PC-3 (cell line): ENCODE data around the gene TBCCD1. TPM values are rescaled to one million over a fixed set of nuclear protein-coding genes. Genes with fewer than 3 reads are reported as not detected.

Source experiments
- ATAC-seq: fragments of 200-7000 bp; cut with Tn5 transposase; 2 replicates; pipeline ENCODE4 v1.9.1; 2020; ENCODE audit warnings: mild to moderate bottlenecking, moderate library complexity
- BruUV-seq: library from RNA; stranded (reverse); fragments of 400-500 nt; replicated peaks from 2 replicates; lab custom pipeline; 2021; lab: Mats Ljungman, UMichigan
- CTCF ChIA-PET: fragments of 300-600 bp; sonication (Branson Sonifier 250); formaldehyde crosslinking; loops from one replicate; lab custom pipeline; 2022; ENCODE audit warnings: antibody characterized with exemption; lab: Charles Lee
- POLR2A ChIA-PET: fragments of 300-600 bp; sonication (Branson Sonifier 250); formaldehyde crosslinking; loops from one replicate; lab custom pipeline; 2022; ENCODE audit warnings: antibody characterized with exemption; ENCODE audit not compliant: unreplicated experiment; lab: Charles Lee
- DNase-seq: peaks from one replicate; pipeline ENCODE4 v3.0.0-alpha.2; 2015
- H2AFZ ChIP-seq: fragments of 300-600 bp; sonication (generic); 2 replicates; pipeline ENCODE4 v1.6.0; 2016; ENCODE audit warnings: antibody characterized with exemption, low read length
- H3F3A ChIP-seq: fragments of 300-600 bp; sonication (generic); one replicate; pipeline ENCODE4 v1.6.0; 2017; ENCODE audit warnings: antibody characterized with exemption, low read length, control low read depth, mild to moderate bottlenecking; ENCODE audit not compliant: unreplicated experiment
- H3K27ac ChIP-seq: fragments of 300-600 bp; sonication (generic); 2 replicates; pipeline ENCODE4 v1.5.1; 2016; ENCODE audit warnings: mild to moderate bottlenecking, low read length
- H3K27me3 ChIP-seq: fragments of 300-600 bp; sonication (generic); 2 replicates; pipeline ENCODE4 v1.6.1; 2016; ENCODE audit warnings: low read length, mixed read lengths
- H3K36me3 ChIP-seq: fragments of 300-600 bp; sonication (generic); 2 replicates; pipeline ENCODE4 v1.6.1; 2016; ENCODE audit warnings: low read depth, mixed run types, low read length, mixed read lengths
- H3K4me1 ChIP-seq: fragments of 300-600 bp; sonication (generic); 2 replicates; pipeline ENCODE4 v1.5.1; 2016; ENCODE audit warnings: low read length; ENCODE audit not compliant: insufficient read depth
- H3K4me2 ChIP-seq: fragments of 300-600 bp; sonication (generic); 2 replicates; pipeline ENCODE4 v1.6.0; 2016; ENCODE audit warnings: low read length
- H3K4me3 ChIP-seq: fragments of 300-600 bp; sonication (generic); 2 replicates; pipeline ENCODE4 v1.5.1; 2016; ENCODE audit warnings: mild to moderate bottlenecking, low read length, mixed read lengths
- H3K79me2 ChIP-seq: fragments of 300-600 bp; sonication (generic); 2 replicates; pipeline ENCODE4 v1.6.1; 2017; ENCODE audit warnings: low read length, mixed read lengths
- H3K9ac ChIP-seq: fragments of 300-600 bp; sonication (generic); 2 replicates; pipeline ENCODE4 v1.6.0; 2016; ENCODE audit warnings: mild to moderate bottlenecking, low read length
- H3K9me2 ChIP-seq: fragments of 300-600 bp; sonication (generic); replicated peaks from 2 replicates; pipeline ENCODE4 v1.6.1; 2016; ENCODE audit warnings: mixed run types, low read length, mixed read lengths
- H3K9me3 ChIP-seq: fragments of 300-600 bp; sonication (generic); 2 replicates; pipeline ENCODE4 v1.6.1; 2016; ENCODE audit warnings: low read length, mixed read lengths
- H4K20me1 ChIP-seq: fragments of 300-600 bp; sonication (generic); 2 replicates; pipeline ENCODE4 v1.6.1; 2016; ENCODE audit warnings: low read length, mixed read lengths
- EZH2 ChIP-seq: fragments of 300-600 bp; sonication (generic); IDR thresholded peaks from one replicate; pipeline ENCODE4 v1.6.1; 2017; ENCODE audit warnings: antibody characterized with exemption, mild to moderate bottlenecking, low read length; ENCODE audit not compliant: unreplicated experiment
- EZH2phosphoT487 ChIP-seq: fragments of 300-600 bp; sonication (generic); IDR thresholded peaks from 2 replicates; pipeline ENCODE4 v1.6.1; 2018; ENCODE audit warnings: mild to moderate bottlenecking, antibody characterized with exemption, low read length, borderline replicate concordance
- intact Hi-C: fragments of 100-400 bp; cut with micrococcal nuclease; formaldehyde crosslinking; loops from 2 replicates; pipeline ENCODE4 v1.9.0; 2023
- total RNA-seq: library from RNA; depleted of rRNA; stranded (reverse); fragments of >200 nt; gene quantifications from 2 replicates; pipeline ENCODE4 v1.2.3, GENCODE V29; 2014
- TF ChIP-seq, protein P1 (sequence below): fragments of 300-600 bp; sonication (generic); conservative IDR thresholded peaks from 2 replicates; pipeline ENCODE4 v1.5.1; 2017; ENCODE audit warnings: antibody characterized with exemption, low read depth, mild to moderate bottlenecking, low read length

The TBCCD1 gene
- total RNA-seq, 1 experiment from 2014 or later, result 17.0 TPM

DNA sequence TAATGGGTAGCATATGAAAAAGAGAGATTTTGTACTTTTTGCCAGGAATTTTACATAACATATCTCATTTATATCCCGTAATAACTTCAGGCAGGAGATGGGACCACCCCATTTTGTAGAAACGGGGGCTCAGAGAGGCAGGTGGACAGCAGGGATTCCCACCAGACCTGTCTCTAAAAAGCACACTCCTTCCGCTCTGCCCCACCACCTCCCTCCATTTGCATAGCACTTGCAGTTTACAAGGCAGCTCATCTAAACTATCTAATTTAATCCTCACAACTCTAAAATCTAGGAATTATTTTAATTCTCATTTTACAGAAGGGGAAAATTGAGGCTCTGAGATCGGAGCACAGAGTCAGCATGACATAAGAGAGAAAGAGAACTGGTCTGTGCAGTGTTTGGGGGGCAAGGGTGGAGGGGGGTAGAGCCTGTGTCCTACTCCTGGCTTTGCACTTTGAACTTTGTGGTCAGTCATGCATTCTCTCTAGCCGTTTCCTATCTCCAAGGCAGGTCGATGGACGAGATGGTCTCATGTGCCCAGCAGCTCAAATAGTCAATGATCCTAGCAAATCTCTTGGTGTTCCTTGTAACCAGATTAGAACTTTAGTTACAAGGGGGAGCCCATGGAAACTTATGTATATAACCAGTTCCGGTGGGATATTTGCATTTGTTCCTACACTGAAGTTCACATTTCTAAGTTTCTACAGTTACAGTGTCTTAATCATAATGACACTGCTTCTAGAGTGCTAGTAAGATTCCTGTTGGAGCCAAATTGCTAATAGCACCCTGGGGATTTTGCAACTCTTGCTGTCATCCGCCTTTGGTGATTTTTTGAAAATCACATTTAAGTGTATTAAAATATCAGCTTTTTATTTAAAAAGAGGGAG lies 41.5 kb downstream of the TBCCD1 start:
- no peak overlapping the region for H2AFZ ChIP-seq
- ChIA-PET CTCF (no interaction called here), POLR2A (no interaction called here)
- H3K4me3 ChIP-seq, result no peak overlapping the region
- no peak overlapping the region for H3K9ac ChIP-seq
- ATAC-seq (no peak), DNase-seq (no peak)
- H3K4me1 ChIP-seq, result no peaks in the 10 kb centered on the region
- intact Hi-C loops, result no loop called here
- BruUV-seq, result no TSS peak
- H3K27me3 ChIP-seq, result no peaks in the 10 kb centered on the region; the same call in none of the 2 replicates
- no peak for TF ChIP-seq EZH2
- TF ChIP-seq, protein P1, sequence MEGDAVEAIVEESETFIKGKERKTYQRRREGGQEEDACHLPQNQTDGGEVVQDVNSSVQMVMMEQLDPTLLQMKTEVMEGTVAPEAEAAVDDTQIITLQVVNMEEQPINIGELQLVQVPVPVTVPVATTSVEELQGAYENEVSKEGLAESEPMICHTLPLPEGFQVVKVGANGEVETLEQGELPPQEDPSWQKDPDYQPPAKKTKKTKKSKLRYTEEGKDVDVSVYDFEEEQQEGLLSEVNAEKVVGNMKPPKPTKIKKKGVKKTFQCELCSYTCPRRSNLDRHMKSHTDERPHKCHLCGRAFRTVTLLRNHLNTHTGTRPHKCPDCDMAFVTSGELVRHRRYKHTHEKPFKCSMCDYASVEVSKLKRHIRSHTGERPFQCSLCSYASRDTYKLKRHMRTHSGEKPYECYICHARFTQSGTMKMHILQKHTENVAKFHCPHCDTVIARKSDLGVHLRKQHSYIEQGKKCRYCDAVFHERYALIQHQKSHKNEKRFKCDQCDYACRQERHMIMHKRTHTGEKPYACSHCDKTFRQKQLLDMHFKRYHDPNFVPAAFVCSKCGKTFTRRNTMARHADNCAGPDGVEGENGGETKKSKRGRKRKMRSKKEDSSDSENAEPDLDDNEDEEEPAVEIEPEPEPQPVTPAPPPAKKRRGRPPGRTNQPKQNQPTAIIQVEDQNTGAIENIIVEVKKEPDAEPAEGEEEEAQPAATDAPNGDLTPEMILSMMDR, result no peak
- no peak for TF ChIP-seq EZH2phosphoT487
- H3K4me2 ChIP-seq, result no peak overlapping the region
- no peaks in the 10 kb centered on the region for H3K9me2 ChIP-seq
- H3K9me3 ChIP-seq, result no peaks in the 10 kb centered on the region
- no peak overlapping the region for H3K27ac ChIP-seq
- H3F3A ChIP-seq, result no peaks in the 10 kb centered on the region
- H3K36me3 ChIP-seq, result no peaks in the 10 kb centered on the region
- H3K79me2 ChIP-seq, result no peaks in the 10 kb centered on the region
- no peaks in the 10 kb centered on the region for H4K20me1 ChIP-seq

DNA sequence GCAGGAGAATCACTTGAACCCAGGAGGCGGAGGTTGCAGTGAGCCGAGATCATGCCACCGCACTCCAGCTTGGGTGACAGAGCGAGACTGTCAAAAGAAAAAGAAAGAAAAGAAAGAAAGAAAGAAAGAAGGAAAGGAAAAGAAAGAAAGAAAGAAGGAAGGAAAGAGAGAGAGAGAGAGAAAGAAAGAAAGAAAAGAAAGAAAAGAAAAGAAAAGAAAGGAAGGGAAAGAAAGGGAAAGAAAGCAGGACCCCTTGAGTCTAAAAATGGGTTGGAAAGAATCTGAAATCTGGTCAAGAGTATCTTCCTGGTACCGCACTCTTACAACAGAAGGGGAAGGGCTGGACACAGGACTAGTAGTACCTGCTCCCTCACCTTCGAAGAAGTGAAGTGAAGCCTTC lies 42.5 kb downstream of the TBCCD1 start:
- no TSS peak for BruUV-seq
- H3K36me3 ChIP-seq, result no peaks in the 10 kb centered on the region
- H3K4me1 ChIP-seq, result no peaks in the 10 kb centered on the region
- H3F3A ChIP-seq, result no peaks in the 10 kb centered on the region
- no peak overlapping the region for H3K4me3 ChIP-seq
- H4K20me1 ChIP-seq, result no peaks in the 10 kb centered on the region
- no peak for ATAC-seq
- intact Hi-C loops, result no loop called here
- H3K9me3 ChIP-seq, result no peaks in the 10 kb centered on the region
- DNase-seq, result no peak
- H3K4me2 ChIP-seq, result no peak overlapping the region
- no peaks in the 10 kb centered on the region for H3K9me2 ChIP-seq
- no peak overlapping the region for H3K27ac ChIP-seq
- TF ChIP-seq EZH2 (no peak), EZH2phosphoT487 (no peak)
- TF ChIP-seq, protein P1, result no peak
- H3K9ac ChIP-seq, result no peak overlapping the region
- POLR2A ChIA-PET, result no interaction called here
- H3K79me2 ChIP-seq, result no peaks in the 10 kb centered on the region
- no peak overlapping the region for H2AFZ ChIP-seq
- CTCF ChIA-PET, result interaction anchor here (0.7 kb wide), 1 partner anchor 16 kb away, joined by 18 read pairs; no protein-coding TSS in a partner anchor
- no peaks in the 10 kb centered on the region; the same call in none of the 2 replicates for H3K27me3 ChIP-seq

- Histone ChIP-seq H3K27me3 (no peaks in the 10 kb centered on the region; the same call in none of the 2 replicates), H3F3A (no peaks in the 10 kb centered on the region), H2AFZ (no peak overlapping the region), H3K79me2 (no peaks in the 10 kb centered on the region), H3K4me2 (no peak overlapping the region), H3K27ac (no peak overlapping the region), H4K20me1 (no peaks in the 10 kb centered on the region), H3K4me3 (no peak overlapping the region), H3K4me1 (no peaks in the 10 kb centered on the region), H3K9ac (no peak overlapping the region), H3K36me3 (no peaks in the 10 kb centered on the region), H3K9me3 (no peaks in the 10 kb centered on the region), H3K9me2 (no peaks in the 10 kb centered on the region)
- DNase-seq (no peak), ATAC-seq (no peak)
- POLR2A ChIA-PET, result no interaction called here
- TF ChIP-seq, protein P1, result no peak
- no peak for TF ChIP-seq EZH2phosphoT487
- TF ChIP-seq EZH2, result no peak
- intact Hi-C loops, result no loop called here
- BruUV-seq, result no TSS peak
- CTCF ChIA-PET, result no interaction called here
These were observed 43.7 kb downstream of the TBCCD1 start for GRCh38 chr3:186523434-186523833.
